ENCODE results near the gene RNF223. TPM values are rescaled to one million over a fixed set of nuclear protein-coding genes. Genes with fewer than 3 reads are reported as not detected.

RNF223 gene
- total RNA-seq, 4 donors from 2014 or later = 3.0 to 7.5 (median 5.0) TPM

- H3K36me3 ChIP-seq = no peaks in the 10 kb centered on the region
- WGBS, 2 donors (ENCODE audit: low coverage in 1 of 2) = 91% methylated on average over 36 of the region's 39 CpGs; no CpG with 5 or more reads in 1 of the 2 donors
- no peaks in the 10 kb centered on the region for H3K9me3 ChIP-seq
- no peak overlapping the region for H3K27ac ChIP-seq
- no peak for TF ChIP-seq EP300 (IDR thresholded peaks at IDR 0.05; ENCODE audit: low read depth)
- TF ChIP-seq CTCF (IDR thresholded peaks at IDR 0.05) = no peak
- no peak for TF ChIP-seq POLR2AphosphoS5 (IDR thresholded peaks at IDR 0.05)
- no peak for TF ChIP-seq POLR2A (IDR thresholded peaks at IDR 0.05)
- intact Hi-C loops (cut with DNase I; ENCODE audit: low total_unique reads) (no loop called here), in situ Hi-C loops (cut with MboI; ENCODE audit: low pct_ligation_motif_present in 1 of 4, low pct_unique_long_range_greater_than_20kb in 1 of 4, low sequenced_read_pairs in 3 of 4) (no loop called here)
- peak; percentile 7 for DNase-seq
- no peaks in the 10 kb centered on the region for H3K27me3 ChIP-seq
- H3K4me1 ChIP-seq = no peaks in the 10 kb centered on the region
- H3K4me3 ChIP-seq = no peak overlapping the region
Measured at GRCh38 chr1:1088029-1088800, 14.1 kb upstream of the RNF223 start.

GRCh38 chr1:1087351-1088028, 13.4 kb upstream of the RNF223 start:
- Histone ChIP-seq H3K4me3 (no peak overlapping the region), H3K27me3 (no peaks in the 10 kb centered on the region), H3K9me3 (no peaks in the 10 kb centered on the region), H3K27ac (no peak overlapping the region), H3K4me1 (no peaks in the 10 kb centered on the region), H3K36me3 (no peaks in the 10 kb centered on the region)
- peak; percentile 6 for DNase-seq
- in situ Hi-C loops (cut with MboI; ENCODE audit: low pct_ligation_motif_present in 1 of 4, low pct_unique_long_range_greater_than_20kb in 1 of 4, low sequenced_read_pairs in 3 of 4) = no loop called here
- no peak for TF ChIP-seq POLR2AphosphoS5 (IDR thresholded peaks at IDR 0.05)
- TF ChIP-seq POLR2A (IDR thresholded peaks at IDR 0.05) = no peak
- TF ChIP-seq CTCF (IDR thresholded peaks at IDR 0.05) = no peak
- no peak for TF ChIP-seq EP300 (IDR thresholded peaks at IDR 0.05; ENCODE audit: low read depth)
- 89 to 92% methylated on average over 5 to 38 of the region's 38 CpGs for WGBS, 2 donors (ENCODE audit: low coverage in 1 of 2)
- intact Hi-C loops (cut with DNase I; ENCODE audit: low total_unique reads) = no loop called here

- H3K36me3 ChIP-seq = no peaks in the 10 kb centered on the region
- 99% methylated on average over 16 of the region's 17 CpGs; no CpG with 5 or more reads in 1 of the 2 donors for WGBS, 2 donors (ENCODE audit: low coverage in 1 of 2)
- in situ Hi-C loops (cut with MboI; ENCODE audit: low pct_ligation_motif_present in 1 of 4, low pct_unique_long_range_greater_than_20kb in 1 of 4, low sequenced_read_pairs in 3 of 4) (no loop called here), intact Hi-C loops (cut with DNase I; ENCODE audit: low total_unique reads) (no loop called here)
- H3K27me3 ChIP-seq = no peaks in the 10 kb centered on the region
- H3K4me1 ChIP-seq = no peaks in the 10 kb centered on the region
- H3K27ac ChIP-seq = no peak overlapping the region
- DNase-seq = peak; percentile 5
- H3K9me3 ChIP-seq = no peaks in the 10 kb centered on the region
- no peak for TF ChIP-seq POLR2A (IDR thresholded peaks at IDR 0.05)
- no peak overlapping the region for H3K4me3 ChIP-seq
Measured at GRCh38 chr1:1086911-1087341, 12.8 kb upstream of the RNF223 start.

- intact Hi-C loops (cut with DNase I; ENCODE audit: low total_unique reads) (no loop called here), in situ Hi-C loops (cut with MboI; ENCODE audit: low pct_ligation_motif_present in 1 of 4, low pct_unique_long_range_greater_than_20kb in 1 of 4, low sequenced_read_pairs in 3 of 4) (no loop called here)
- no peaks in the 10 kb centered on the region for H3K36me3 ChIP-seq
- no peak for TF ChIP-seq EP300 (IDR thresholded peaks at IDR 0.05; ENCODE audit: low read depth)
- TF ChIP-seq POLR2AphosphoS5 (IDR thresholded peaks at IDR 0.05) = no peak
- TF ChIP-seq CTCF (IDR thresholded peaks at IDR 0.05) = no peak
- no peak for TF ChIP-seq POLR2A (IDR thresholded peaks at IDR 0.05)
- no peak overlapping the region for H3K27ac ChIP-seq
- H3K9me3 ChIP-seq = no peaks in the 10 kb centered on the region
- 92% methylated on average over 38 of the region's 38 CpGs; no CpG with 5 or more reads in 1 of the 2 donors for WGBS, 2 donors (ENCODE audit: low coverage in 1 of 2)
- no peaks in the 10 kb centered on the region for H3K4me1 ChIP-seq
- no peak overlapping the region for H3K4me3 ChIP-seq
- no peaks in the 10 kb centered on the region for H3K27me3 ChIP-seq
- DNase-seq = peak; percentile 4
Measured at GRCh38 chr1:1085911-1086841, 12.1 kb upstream of the RNF223 start.
